HEK293 (cell line): Measurements from ENCODE around the gene SLC44A1.

Experiments used
- CTCF ChIA-PET: fragments of 350-600 bp; formaldehyde crosslinking; extraction: SDS; loops from one replicate; lab custom pipeline; 2021; ENCODE audit warnings: antibody characterized with exemption; lab: Yijun Ruan, JAX
- POLR2A ChIA-PET: fragments of 300-600 bp; formaldehyde crosslinking; extraction: SDS; loops from one replicate; lab custom pipeline; 2020; ENCODE audit warnings: antibody characterized with exemption, inconsistent platforms; lab: Yijun Ruan, JAX
- H3K27ac ChIP-seq: fragments of 200-500 bp; sonication (Bioruptor generic); 2 replicates; pipeline ENCODE4 v1.5.1; 2014; ENCODE audit warnings: low read depth, low read length, control low read depth, inconsistent platforms; ENCODE audit errors: extremely low read depth
- H3K36me3 ChIP-seq, 2 experiments: fragments of 200-500 bp in 1 of 2; sonication (Bioruptor generic) in 1 of 2; 1 replicate in 1 of 2; 2 replicates in 1 of 2; pipeline ENCODE4 v1.5.1; 2014 to 2017; ENCODE audit warnings: inconsistent platforms in 2 of 2, low read length in 2 of 2; ENCODE audit not compliant: control insufficient read depth in 2 of 2, insufficient read depth in 1 of 2
- H3K4me1 ChIP-seq: fragments of 200-500 bp; sonication (Bioruptor generic); 2 replicates; pipeline ENCODE4 v1.5.1; 2014; ENCODE audit warnings: mild to moderate bottlenecking, low read length, inconsistent platforms; ENCODE audit not compliant: control insufficient read depth, insufficient read depth
- H3K4me3 ChIP-seq: 2 replicates; pipeline ENCODE4 v1.5.1; 2011; ENCODE audit warnings: low read depth, mild to moderate bottlenecking, control low read depth, low read length, moderate library complexity
- H3K9me3 ChIP-seq: fragments of 200-500 bp; sonication (Bioruptor generic); 2 replicates; pipeline ENCODE4 v1.5.1; 2014; ENCODE audit warnings: low read depth, low read length, inconsistent platforms; ENCODE audit not compliant: control insufficient read depth, insufficient read depth
- ATF2 ChIP-seq: fragments of 450-650 bp; formaldehyde crosslinking; IDR thresholded peaks from 2 replicates; pipeline ENCODE4 v1.5.1; 2016; ENCODE audit warnings: missing biosample characterization, missing genetic modification characterization, low read depth
- FEZF1 ChIP-seq: fragments of 450-650 bp; formaldehyde crosslinking; IDR thresholded peaks from 2 replicates; pipeline ENCODE4 v1.5.1; 2016; ENCODE audit warnings: missing biosample characterization, missing genetic modification characterization
- HOXA7 ChIP-seq: sonication (generic); formaldehyde crosslinking; IDR thresholded peaks from 2 replicates; pipeline ENCODE4 v1.8.1; 2022; ENCODE audit warnings: missing genetic modification reagents, borderline replicate concordance
- OVOL3 ChIP-seq: fragments of 450-650 bp; formaldehyde crosslinking; IDR thresholded peaks from 2 replicates; pipeline ENCODE4 v1.5.1; 2016; ENCODE audit warnings: missing biosample characterization, missing genetic modification characterization
- PRDM2 ChIP-seq: fragments of 450-650 bp; formaldehyde crosslinking; IDR thresholded peaks from 2 replicates; pipeline ENCODE4 v1.5.1; 2016; ENCODE audit warnings: missing biosample characterization, missing genetic modification characterization, borderline replicate concordance
- REPIN1 ChIP-seq: fragments of 450-650 bp; formaldehyde crosslinking; IDR thresholded peaks from 2 replicates; pipeline ENCODE4 v1.5.1; 2017; ENCODE audit warnings: missing biosample characterization, missing genetic modification characterization, low read depth
- ZBTB6 ChIP-seq: fragments of 450-650 bp; formaldehyde crosslinking; IDR thresholded peaks from 2 replicates; pipeline ENCODE4 v1.5.1; 2017; ENCODE audit warnings: missing biosample characterization, missing genetic modification characterization
- ZNF10 ChIP-seq: fragments of 450-650 bp; formaldehyde crosslinking; IDR thresholded peaks from 2 replicates; pipeline ENCODE4 v1.5.1; 2017; ENCODE audit warnings: missing biosample characterization, missing genetic modification characterization
- ZNF366 ChIP-seq: fragments of 450-650 bp; formaldehyde crosslinking; conservative IDR thresholded peaks from 2 replicates; pipeline ENCODE4 v1.5.1; 2016; ENCODE audit warnings: missing biosample characterization, missing genetic modification characterization
- ZNF416 ChIP-seq: fragments of 450-650 bp; formaldehyde crosslinking; IDR thresholded peaks from 2 replicates; pipeline ENCODE4 v1.5.1; 2016; ENCODE audit warnings: missing biosample characterization, missing genetic modification characterization
- ZNF501 ChIP-seq: fragments of 450-650 bp; formaldehyde crosslinking; IDR thresholded peaks from 2 replicates; pipeline ENCODE4 v1.5.1; 2016; ENCODE audit warnings: missing biosample characterization, missing genetic modification characterization
- ZNF548 ChIP-seq: fragments of 450-650 bp; formaldehyde crosslinking; IDR thresholded peaks from 2 replicates; pipeline ENCODE4 v1.5.1; 2016; ENCODE audit warnings: missing biosample characterization, missing genetic modification characterization
- ZNF571 ChIP-seq: fragments of 450-650 bp; formaldehyde crosslinking; IDR thresholded peaks from 2 replicates; pipeline ENCODE4 v1.5.0; 2017; ENCODE audit warnings: missing biosample characterization, missing genetic modification characterization
- ZNF621 ChIP-seq: fragments of 450-650 bp; formaldehyde crosslinking; IDR thresholded peaks from 2 replicates; pipeline ENCODE4 v1.5.1; 2017; ENCODE audit warnings: missing biosample characterization, missing genetic modification characterization
- ZNF791 ChIP-seq: fragments of 450-650 bp; formaldehyde crosslinking; IDR thresholded peaks from 2 replicates; pipeline ENCODE4 v1.5.1; 2016; ENCODE audit warnings: missing biosample characterization, missing genetic modification characterization
- ZSCAN5A ChIP-seq: fragments of 450-650 bp; formaldehyde crosslinking; IDR thresholded peaks from 2 replicates; pipeline ENCODE4 v1.5.1; 2016; ENCODE audit warnings: missing biosample characterization, missing genetic modification characterization
- ZXDB ChIP-seq: fragments of 450-650 bp; formaldehyde crosslinking; IDR thresholded peaks from 2 replicates; pipeline ENCODE4 v1.5.1; 2016; ENCODE audit warnings: missing biosample characterization, missing genetic modification characterization
- TF ChIP-seq, protein P1 (sequence below): fragments of 450-650 bp; formaldehyde crosslinking; IDR thresholded peaks from 2 replicates; pipeline ENCODE4 v1.5.1; 2017; ENCODE audit warnings: missing biosample characterization, missing genetic modification characterization

The SLC44A1 gene

DNA sequence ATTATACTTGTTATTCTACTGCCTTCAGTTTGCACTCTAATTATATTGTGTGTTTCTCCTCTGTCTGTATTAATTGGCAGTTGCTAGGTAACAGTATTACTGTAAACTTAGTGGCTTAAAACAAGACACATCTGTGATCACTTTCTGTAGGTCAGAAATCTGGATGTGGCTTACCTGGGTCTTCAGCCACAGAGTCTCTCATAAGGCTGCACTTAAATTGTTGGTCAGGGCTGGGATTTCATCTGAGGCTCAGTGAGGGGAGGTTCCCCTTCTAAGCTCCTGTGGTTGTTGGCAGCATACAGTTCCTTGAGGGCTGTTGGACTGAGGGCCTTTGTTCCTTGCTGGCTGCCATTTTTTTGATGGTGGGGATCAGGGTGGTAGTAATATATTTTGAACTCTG, 68.8 kb downstream of the SLC44A1 start:
- POLR2A ChIA-PET: no interaction called here
- no peak overlapping the region for H3K4me3 ChIP-seq
- TF ChIP-seq REPIN1: no peak
- TF ChIP-seq ZNF501 (tag by site-specific recombination): no peak
- no peak for TF ChIP-seq ZNF366 (tag by site-specific recombination)
- TF ChIP-seq ZNF416 (tag by site-specific recombination): no peak
- TF ChIP-seq ZNF621 (tag by site-specific recombination): no peak
- TF ChIP-seq PRDM2 (tag by site-specific recombination): no peak
- no peak for TF ChIP-seq OVOL3 (tag by site-specific recombination)
- TF ChIP-seq ZNF10: no peak
- no peak for TF ChIP-seq ZXDB
- no peak for TF ChIP-seq ZNF791 (tag by site-specific recombination)
- TF ChIP-seq ZNF548 (tag by site-specific recombination): no peak
- no peak for TF ChIP-seq ZSCAN5A (tag by site-specific recombination)
- no peak for TF ChIP-seq FEZF1
- no peak for TF ChIP-seq HOXA7 (CRISPR knock-in tag)
- no peak for TF ChIP-seq ZBTB6 (tag by site-specific recombination)
- TF ChIP-seq, protein P1, sequence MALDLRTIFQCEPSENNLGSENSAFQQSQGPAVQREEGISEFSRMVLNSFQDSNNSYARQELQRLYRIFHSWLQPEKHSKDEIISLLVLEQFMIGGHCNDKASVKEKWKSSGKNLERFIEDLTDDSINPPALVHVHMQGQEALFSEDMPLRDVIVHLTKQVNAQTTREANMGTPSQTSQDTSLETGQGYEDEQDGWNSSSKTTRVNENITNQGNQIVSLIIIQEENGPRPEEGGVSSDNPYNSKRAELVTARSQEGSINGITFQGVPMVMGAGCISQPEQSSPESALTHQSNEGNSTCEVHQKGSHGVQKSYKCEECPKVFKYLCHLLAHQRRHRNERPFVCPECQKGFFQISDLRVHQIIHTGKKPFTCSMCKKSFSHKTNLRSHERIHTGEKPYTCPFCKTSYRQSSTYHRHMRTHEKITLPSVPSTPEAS (tag by site-specific recombination): no peak
- TF ChIP-seq ZNF571: no peak
- no peak for TF ChIP-seq ATF2 (tag by site-specific recombination)
- TF ChIP-seq, all 188 proteins: peak for 0
- Histone ChIP-seq H3K27ac (no peak overlapping the region), H3K4me1 (no peaks in the 10 kb centered on the region), H3K36me3 (no peaks in the 10 kb centered on the region), H3K9me3 (no peaks in the 10 kb centered on the region)
- CTCF ChIA-PET: no interaction called here
